ENCODE results near the gene MERTK. TPM values are rescaled to one million over a fixed set of nuclear protein-coding genes. Genes with fewer than 3 reads are reported as not detected.

Gene MERTK
- total RNA-seq, 2 donors from 2014 or later, result 47.1 to 69.9 TPM

GRCh38 chr2:112056626-112056987 lies 158.2 kb downstream of the MERTK start:
- no peaks in the 10 kb centered on the region for H3K9me3 ChIP-seq
- H3K27me3 ChIP-seq (replicated peaks; ENCODE audit: insufficient read depth), result no peaks in the 10 kb centered on the region
- peaks cover 5% of the 10 kb centered on the region for H3K36me3 ChIP-seq
- DNase-seq (ENCODE audit: low spot score) (no peak), ATAC-seq (ENCODE audit: insufficient number of reproducible peaks, low FRiP score, low read depth) (no peak)
- H3K27ac ChIP-seq, result peak overlapping the region; percentile 90 to 98
- H3K4me3 ChIP-seq, result peak overlapping the region; percentile 91
- TF ChIP-seq CTCF (IDR thresholded peaks at IDR 0.05), result no peak
- peaks cover 13 to 32% of the 10 kb centered on the region in 2 donors for H3K4me1 ChIP-seq (ENCODE audit: control insufficient read depth in 1 of 2, low read depth in 2 of 2)

GRCh38 chr2:112059671-112060070 lies 161.3 kb downstream of the MERTK start:
- Histone ChIP-seq H3K36me3 (peaks cover 10% of the 10 kb centered on the region), H3K27me3 (replicated peaks; ENCODE audit: insufficient read depth) (no peaks in the 10 kb centered on the region), H3K4me1 (ENCODE audit: control insufficient read depth in 1 of 2, low read depth in 2 of 2) (peaks cover 8 to 22% of the 10 kb centered on the region in 2 donors), H3K27ac (no peak overlapping the region), H3K4me3 (no peak overlapping the region), H3K9me3 (no peaks in the 10 kb centered on the region)
- no peak for DNase-seq (ENCODE audit: low spot score)
- ATAC-seq (ENCODE audit: insufficient number of reproducible peaks, low FRiP score, low read depth), result no peak
- TF ChIP-seq CTCF (IDR thresholded peaks at IDR 0.05), result no peak

- Histone ChIP-seq H3K36me3 (peaks cover 10% of the 10 kb centered on the region), H3K9me3 (no peaks in the 10 kb centered on the region), H3K27ac (no peak overlapping the region), H3K27me3 (replicated peaks; ENCODE audit: insufficient read depth) (no peaks in the 10 kb centered on the region), H3K4me3 (no peak overlapping the region), H3K4me1 (ENCODE audit: control insufficient read depth in 1 of 2, low read depth in 2 of 2) (peaks cover 8 to 22% of the 10 kb centered on the region in 2 donors)
- DNase-seq (ENCODE audit: low spot score), result no peak
- no peak for TF ChIP-seq CTCF (IDR thresholded peaks at IDR 0.05)
- ATAC-seq (ENCODE audit: insufficient number of reproducible peaks, low FRiP score, low read depth), result no peak
Observed at GRCh38 chr2:112061299-112061698, 162.9 kb downstream of the MERTK start.

GRCh38 chr2:112061840-112062239 lies 163.4 kb downstream of the MERTK start:
- TF ChIP-seq CTCF (IDR thresholded peaks at IDR 0.05), result no peak
- H3K4me3 ChIP-seq, result no peak overlapping the region
- no peak for DNase-seq (ENCODE audit: low spot score)
- peaks cover 8 to 16% of the 10 kb centered on the region in 2 donors for H3K4me1 ChIP-seq (ENCODE audit: control insufficient read depth in 1 of 2, low read depth in 2 of 2)
- H3K27ac ChIP-seq, result no peak overlapping the region
- no peaks in the 10 kb centered on the region for H3K27me3 ChIP-seq (replicated peaks; ENCODE audit: insufficient read depth)
- H3K9me3 ChIP-seq, result no peaks in the 10 kb centered on the region
- ATAC-seq (ENCODE audit: insufficient number of reproducible peaks, low FRiP score, low read depth), result no peak
- peaks cover 10% of the 10 kb centered on the region for H3K36me3 ChIP-seq

GRCh38 chr2:112062894-112063293 lies 164.5 kb downstream of the MERTK start:
- ATAC-seq (ENCODE audit: insufficient number of reproducible peaks, low FRiP score, low read depth) (no peak), DNase-seq (ENCODE audit: low spot score) (no peak)
- H3K4me3 ChIP-seq, result no peak overlapping the region
- H3K36me3 ChIP-seq, result peaks cover 13% of the 10 kb centered on the region
- H3K4me1 ChIP-seq (ENCODE audit: control insufficient read depth in 1 of 2, low read depth in 2 of 2), result peaks cover 0 to 8% of the 10 kb centered on the region in 2 donors
- no peak for TF ChIP-seq CTCF (IDR thresholded peaks at IDR 0.05)
- H3K27ac ChIP-seq, result no peak overlapping the region
- H3K27me3 ChIP-seq (replicated peaks; ENCODE audit: insufficient read depth), result no peaks in the 10 kb centered on the region
- H3K9me3 ChIP-seq, result no peaks in the 10 kb centered on the region

Data from thoracic aorta (tissue), 2 donors.